NCI-H510A (cell line): ENCODE data around the gene NAT9.

Source experiments
- DNase-seq: peaks from one replicate; lab custom pipeline; 2025; lab: John Stamatoyannopoulos, UW

The NAT9 gene

GRCh38 chr17:74776044-74776962, at the start of gene NAT9:
Gene NAT9, minus strand, starts transcription at chr17:74776345. Its CDS starts 647 bp downstream, at chr17:74775698.
- DNase-seq = peak; percentile 89

- DNase-seq = no peak
These were observed 48.9 kb upstream of the NAT9 start for GRCh38 chr17:74824961-74825627.

GRCh38 chr17:74822939-74823367, 46.8 kb upstream of the NAT9 start:
- DNase-seq = no peak

GRCh38 chr17:74822335-74822938, 46.3 kb upstream of the NAT9 start:
- DNase-seq = no peak

GRCh38 chr17:74821655-74822334, 45.6 kb upstream of the NAT9 start:
- DNase-seq = no peak

- DNase-seq = no peak
These were observed 43.8 kb upstream of the NAT9 start for GRCh38 chr17:74819801-74820436.

GRCh38 chr17:74818291-74818938, 42.3 kb upstream of the NAT9 start:
- no peak for DNase-seq

- DNase-seq = no peak
These were observed 40.9 kb upstream of the NAT9 start for GRCh38 chr17:74816905-74817620.

GRCh38 chr17:74815550-74816370, 39.6 kb upstream of the NAT9 start:
- DNase-seq = no peak

GRCh38 chr17:74815067-74815466, 38.9 kb upstream of the NAT9 start:
- DNase-seq = no peak

- no peak for DNase-seq
These were observed 38.3 kb upstream of the NAT9 start for GRCh38 chr17:74814453-74814852.

GRCh38 chr17:74812109-74813009, 36.2 kb upstream of the NAT9 start:
- no peak for DNase-seq

GRCh38 chr17:74810699-74811485, 34.7 kb upstream of the NAT9 start:
- no peak for DNase-seq

- DNase-seq = no peak
These were observed 32.7 kb upstream of the NAT9 start for GRCh38 chr17:74808714-74809430.

- DNase-seq = peak; percentile 76
These were observed 31.8 kb upstream of the NAT9 start for GRCh38 chr17:74807925-74808324.

GRCh38 chr17:74807441-74807840, 31.3 kb upstream of the NAT9 start:
- no peak for DNase-seq

- no peak for DNase-seq
These were observed 30.2 kb upstream of the NAT9 start for GRCh38 chr17:74806334-74806733.
